GM12891 (cell line): ENCODE results near the gene USP48. TPM values are rescaled to one million over a fixed set of nuclear protein-coding genes. Genes with fewer than 3 reads are reported as not detected.
"Not testable (repeated sequence)": the region's sequence is repeated elsewhere in the genome, so short reads cannot be mapped to it uniquely, and the experiment has no call there.

Experiments used
- DNase-seq: peaks from one replicate; pipeline ENCODE4 v3.0.0; 2011; ENCODE audit warnings: low spot score; ENCODE audit not compliant: insufficient read length
- FAIRE-seq: peaks from 2 replicates; lab custom pipeline; 2011; peaks lifted over from hg19 to GRCh38; lab: Jason Lieb, UNC
- PAX5 ChIP-seq: IDR thresholded peaks from 2 replicates; pipeline ENCODE4 v1.6.1; 2011; ENCODE audit warnings: low read length, moderate library complexity, mild to moderate bottlenecking; ENCODE audit not compliant: insufficient read depth, severe bottlenecking
- POLR2A ChIP-seq: IDR thresholded peaks from 2 replicates; pipeline ENCODE4 v1.6.1; 2011; ENCODE audit warnings: low read depth, low read length, control low read depth
- POLR2AphosphoS5 ChIP-seq: IDR thresholded peaks from 2 replicates; pipeline ENCODE4 v1.6.1; 2011; ENCODE audit warnings: low read depth, low read length, control low read depth
- POU2F2 ChIP-seq: IDR thresholded peaks from 2 replicates; pipeline ENCODE4 v1.6.1; 2011; ENCODE audit warnings: low read depth, mild to moderate bottlenecking, control low read depth, low read length, moderate library complexity
- SPI1 ChIP-seq: IDR thresholded peaks from 2 replicates; pipeline ENCODE4 v1.6.1; 2011; ENCODE audit warnings: low read depth, low read length, control low read depth
- TAF1 ChIP-seq: IDR thresholded peaks from 2 replicates; pipeline ENCODE4 v1.6.1; 2011; ENCODE audit warnings: low read depth, low read length, control low read depth
- polyA plus RNA-seq: library from polyadenylated mRNA; unstranded; fragments of >200 nt; gene quantifications from one replicate; pipeline ENCODE4 v1.2.1, GENCODE V29; 2012; ENCODE audit warnings: low read depth, missing spikeins, inconsistent platforms; ENCODE audit not compliant: missing spikeins

The USP48 gene
- 46.3 TPM for polyA plus RNA-seq

- peak; percentile 99 for FAIRE-seq
- DNase-seq, result peak; percentile 75
Measured at GRCh38 chr1:21782868-21783678, at the start of gene USP48. Gene USP48 (minus strand): TSS chr1:21783149. CDS start chr1:21782957, 192 bp downstream.

GRCh38 chr1:21831454-21831970, 48.6 kb upstream of the USP48 start:
- FAIRE-seq (no peak), DNase-seq (no peak)
- TF ChIP-seq POU2F2, result no peak

More at GRCh38 chr1:21782868-21783678, at the start of gene USP48:
- TF ChIP-seq PAX5 (no peak), TAF1 (peak; percentile 95), POLR2A (peak; percentile 98), POLR2AphosphoS5 (peak; percentile 99), SPI1 (peak; percentile 33; the same call in 1 of the 2 replicates), POU2F2 (peak; percentile 72; the same call in 1 of the 2 replicates)

- DNase-seq (no peak), FAIRE-seq (no peak)
- TF ChIP-seq POLR2AphosphoS5 (no peak), SPI1 (no peak), PAX5 (no peak), POU2F2 (no peak), TAF1 (no peak), POLR2A (no peak)
Measured at GRCh38 chr1:21830792-21831453, 48.0 kb upstream of the USP48 start.

GRCh38 chr1:21829294-21829693, 46.3 kb upstream of the USP48 start:
- TF ChIP-seq POLR2A (no peak), SPI1 (no peak), PAX5 (no peak), POU2F2 (no peak), TAF1 (no peak), POLR2AphosphoS5 (no peak)
- DNase-seq, result no peak
- no peak for FAIRE-seq

GRCh38 chr1:21828506-21829210, 45.7 kb upstream of the USP48 start:
- DNase-seq (no peak), FAIRE-seq (no peak)
- TF ChIP-seq PAX5, result no peak
- TF ChIP-seq TAF1, result no peak
- TF ChIP-seq POU2F2, result no peak
- no peak for TF ChIP-seq SPI1
- no peak for TF ChIP-seq POLR2A
- no peak for TF ChIP-seq POLR2AphosphoS5

- FAIRE-seq, result no peak
- TF ChIP-seq TAF1 (no peak), SPI1 (no peak)
- DNase-seq, result no peak
Measured at GRCh38 chr1:21828075-21828474, 45.1 kb upstream of the USP48 start.

GRCh38 chr1:21827141-21827679, 44.3 kb upstream of the USP48 start:
- TF ChIP-seq POLR2AphosphoS5, result no peak
- DNase-seq, result no peak
- FAIRE-seq, result no peak

GRCh38 chr1:21826694-21827093, 43.7 kb upstream of the USP48 start:
- FAIRE-seq, DNase-seq: not testable (repeated sequence)

GRCh38 chr1:21825393-21825792, 42.4 kb upstream of the USP48 start:
- FAIRE-seq, result no peak
- no peak for TF ChIP-seq POLR2A
- no peak for TF ChIP-seq POLR2AphosphoS5
- no peak for TF ChIP-seq TAF1
- TF ChIP-seq SPI1, result no peak
- TF ChIP-seq POU2F2, result no peak
- TF ChIP-seq PAX5, result no peak
- peak; percentile 5 for DNase-seq

GRCh38 chr1:21824926-21825325, 42.0 kb upstream of the USP48 start:
- FAIRE-seq (no peak), DNase-seq (no peak)
- no peak for TF ChIP-seq POU2F2
- TF ChIP-seq PAX5, result no peak
- no peak for TF ChIP-seq SPI1
- TF ChIP-seq POLR2AphosphoS5, result no peak
- TF ChIP-seq TAF1, result no peak
- no peak for TF ChIP-seq POLR2A
